Posterior vena cava (tissue), 2 donors: ENCODE measurements around the gene DSCAML1. TPM values are rescaled to one million over a fixed set of nuclear protein-coding genes. Genes with fewer than 3 reads are reported as not detected.

Experiments
- DNase-seq: peaks from one replicate; pipeline ENCODE4 v3.0.0-alpha.2; 2020; ENCODE audit warnings: low spot score
- intact Hi-C, 2 donors: fragments of 100-400 bp; cut with DNase I; formaldehyde crosslinking; loops; one replicate each; pipeline versions ENCODE4 v1.14.1 to v1.14.2; 2022 to 2023
- total RNA-seq, 2 donors: library from RNA; stranded (reverse); fragmentation: NEBNext Ultra II Directional; extraction: Animal tissue kit (Norgen Biotek cat#: 25700); gene quantifications; one replicate each; pipeline ENCODE4 v1.2.1, GENCODE V29; 2021
- donor health status: DM: yes; HTN: yes; CAD: no.
- donor health status: DM: yes; HTN: yes; CAD: no.

DSCAML1 gene
- total RNA-seq, 2 donors from 2014 or later, result 1.2 to 1.5 TPM

DNA sequence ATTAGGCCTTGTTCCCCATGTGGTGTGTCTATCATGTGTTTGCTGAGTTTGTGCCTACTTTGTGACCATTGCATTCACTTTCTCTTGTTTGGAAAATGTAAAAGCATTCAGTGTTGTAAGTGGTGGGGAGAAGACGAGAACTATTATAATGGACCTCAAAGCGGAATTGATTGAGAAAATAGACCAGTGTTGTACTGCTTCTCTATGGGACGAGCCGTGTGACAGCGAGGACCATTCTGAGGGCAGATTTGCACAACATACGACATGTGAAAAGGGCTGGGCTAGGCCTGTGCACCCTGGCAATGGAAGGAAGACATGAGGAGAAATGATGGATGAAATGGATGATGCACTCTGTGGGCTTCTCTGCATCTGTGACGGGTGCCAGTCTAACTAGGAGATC lies 233.5 kb downstream of the DSCAML1 start:
- peak; percentile 25 for DNase-seq
- intact Hi-C loops, result no loop called here

GRCh38 chr11:117562136-117562535 lies 234.9 kb downstream of the DSCAML1 start:
- intact Hi-C loops, result no loop called here
- peak; percentile 62 for DNase-seq

- intact Hi-C loops, result no loop called here
- DNase-seq, result peak; percentile 72
Observed at GRCh38 chr11:117560780-117561530, 236.1 kb downstream of the DSCAML1 start.

DNA sequence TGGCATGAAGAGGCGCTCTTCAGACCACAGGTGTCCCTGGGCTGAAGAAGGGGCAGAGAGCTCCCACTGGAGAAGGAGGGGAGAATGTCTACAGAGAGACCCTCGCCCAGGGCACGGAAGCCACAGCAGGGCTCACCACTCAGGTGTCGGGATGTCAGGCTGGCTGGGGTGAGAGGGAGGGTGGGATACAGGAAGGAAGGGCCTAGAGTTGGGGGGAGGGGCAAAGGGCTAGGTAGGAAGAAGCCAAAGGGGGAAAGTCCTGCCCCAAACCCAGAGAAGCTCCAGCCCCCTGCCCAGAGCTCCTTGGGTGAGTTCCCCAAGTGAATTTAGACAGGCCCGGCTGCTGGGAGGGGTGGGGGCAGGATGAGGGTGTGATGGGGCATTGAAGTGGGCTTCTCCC lies 237.3 kb downstream of the DSCAML1 start:
- intact Hi-C loops, result no loop called here
- DNase-seq, result peak; percentile 34

DNA sequence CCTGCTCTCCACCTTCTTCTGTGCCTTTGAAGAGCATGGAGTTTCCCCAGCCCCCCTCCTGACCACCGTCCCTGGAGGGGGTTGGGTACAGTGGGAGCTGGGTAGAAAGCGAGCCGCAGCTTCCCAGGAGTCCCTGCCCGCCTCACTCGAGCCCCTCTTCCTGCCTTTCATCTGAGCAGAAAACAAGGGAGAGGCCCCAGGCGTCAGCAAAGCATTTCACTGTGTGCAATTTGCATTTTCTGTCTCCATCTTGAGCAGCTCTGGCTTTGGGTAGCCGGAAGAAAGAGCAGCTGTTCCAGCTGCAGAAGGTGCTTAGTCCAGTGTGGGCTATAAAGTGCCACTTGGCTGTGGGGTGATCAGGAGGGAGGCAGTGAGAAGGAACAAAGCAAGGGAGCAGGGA lies 239.7 kb downstream of the DSCAML1 start:
- intact Hi-C loops, result no loop called here
- no peak for DNase-seq

DNA sequence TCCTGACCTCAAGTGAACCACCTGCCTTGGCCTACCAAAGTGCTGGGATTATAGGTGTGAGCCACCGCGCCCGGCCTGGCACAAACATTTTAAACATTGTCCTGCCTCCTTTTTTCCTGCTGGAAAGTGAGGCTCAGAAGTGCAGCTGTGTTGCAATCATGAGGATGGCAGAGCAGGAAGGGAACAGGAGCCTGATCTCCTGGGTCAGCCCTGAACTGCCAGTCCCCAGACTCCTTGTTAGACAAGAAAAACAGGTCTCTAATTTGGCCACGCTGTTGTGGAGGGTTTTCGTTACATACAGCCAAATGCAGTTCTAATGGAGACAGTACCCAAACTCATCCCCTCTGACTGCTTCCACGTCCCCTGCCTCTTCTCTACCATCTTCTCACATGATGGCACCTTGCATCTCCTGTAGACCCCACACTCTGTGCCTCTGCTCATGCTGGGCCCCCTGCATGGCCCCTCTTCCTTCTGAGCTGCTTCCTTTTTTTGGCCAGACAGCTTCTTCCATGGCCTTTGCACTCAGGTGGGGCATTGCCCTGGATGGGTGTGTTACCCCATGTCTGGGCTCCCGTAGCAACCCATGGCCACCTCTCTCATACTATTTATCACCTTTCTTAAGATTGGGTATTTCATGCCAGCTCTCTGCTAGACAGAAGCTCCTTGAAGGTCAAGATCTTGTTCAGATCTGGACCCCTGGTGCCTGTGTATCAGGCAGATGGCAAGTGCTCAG lies 242.2 kb downstream of the DSCAML1 start:
- peak; percentile 17 for DNase-seq
- intact Hi-C loops, result no loop called here

DNA sequence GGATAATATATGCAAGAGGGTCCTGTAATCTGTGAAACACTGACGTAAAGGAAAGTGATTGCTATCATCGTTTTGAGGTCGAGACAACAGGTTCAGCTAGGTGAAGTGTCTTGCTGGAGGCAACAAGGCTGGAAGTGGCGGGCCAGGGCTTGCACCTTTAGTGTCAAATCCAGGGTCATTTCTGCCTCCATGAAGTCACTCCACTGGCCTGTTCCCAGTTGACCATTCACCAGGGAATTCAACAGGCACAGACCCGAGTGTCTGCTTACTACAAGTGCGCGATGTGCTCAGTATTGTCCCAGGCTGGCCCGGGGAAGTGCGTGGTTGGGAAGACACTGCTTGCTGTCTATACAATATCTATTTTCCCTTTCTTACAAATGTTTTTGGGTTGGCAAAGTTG lies 244.4 kb downstream of the DSCAML1 start:
- intact Hi-C loops, result no loop called here
- DNase-seq, result peak; percentile 69

DNA sequence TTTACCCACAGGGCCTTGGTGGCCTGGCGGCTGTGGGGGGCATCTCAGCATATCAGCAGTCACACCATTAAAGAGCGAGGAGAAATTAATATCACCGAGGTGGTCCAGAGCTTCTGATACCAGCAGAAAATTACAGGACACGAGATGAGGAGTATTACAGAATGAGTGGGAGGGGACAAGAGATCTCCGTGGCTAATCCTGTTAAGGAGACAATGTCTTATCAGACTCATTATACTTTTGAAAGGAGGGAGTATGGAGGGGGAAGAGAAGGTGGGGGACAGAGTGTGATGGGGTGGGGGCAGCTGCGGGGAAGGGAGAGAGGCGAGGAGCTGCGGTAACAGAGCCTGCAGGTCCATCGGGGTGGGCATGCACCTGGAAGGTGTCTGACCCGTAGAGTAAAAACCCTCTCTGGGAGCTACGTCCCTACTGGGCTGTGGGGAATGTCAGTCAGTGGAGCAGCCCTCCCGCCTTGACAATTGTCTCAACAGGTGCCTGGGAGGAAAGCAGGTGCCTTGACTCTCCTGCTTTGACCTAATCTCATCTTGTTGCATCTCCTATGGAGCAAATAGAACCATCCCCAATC lies 245.2 kb downstream of the DSCAML1 start:
- intact Hi-C loops, result no loop called here
- peak; percentile 54 for DNase-seq

GRCh38 chr11:117550466-117550865 lies 246.6 kb downstream of the DSCAML1 start:
- peak; percentile 38 for DNase-seq
- intact Hi-C loops, result no loop called here

DNA sequence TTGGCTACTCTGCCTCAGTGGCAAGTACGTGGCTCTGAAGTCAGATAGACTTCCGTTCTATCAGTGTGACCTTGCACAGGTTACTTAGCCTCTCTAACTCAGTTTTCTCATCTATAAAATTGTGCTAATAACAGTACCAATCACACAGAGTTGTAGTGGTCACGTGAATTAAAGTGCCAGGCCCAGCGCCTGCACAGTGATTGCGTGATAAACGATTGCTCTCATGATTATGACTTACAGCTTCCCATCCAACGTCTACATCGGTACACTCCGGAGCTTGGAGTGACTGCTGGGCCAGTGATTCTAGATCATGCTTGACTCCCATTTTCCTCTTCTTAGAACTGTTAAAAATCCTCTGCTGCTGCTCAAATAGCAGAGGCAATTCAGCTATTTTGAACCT lies 247.6 kb downstream of the DSCAML1 start:
- peak; percentile 50 for DNase-seq

GRCh38 chr11:117548876-117549275 lies 248.1 kb downstream of the DSCAML1 start:
- DNase-seq, result peak; percentile 41
- intact Hi-C loops, result loop anchor here in 1 of 2 donors (10.0 kb wide), 1 partner anchor 526 kb away; the partner anchor contains the start of gene TMPRSS4

More for the DNA sequence above, 247.6 kb downstream of the DSCAML1 start:
- intact Hi-C loops, result loop anchor here in 1 of 2 donors (10.0 kb wide), 1 partner anchor 525 kb away; the partner anchor contains the start of gene TMPRSS4

DNA sequence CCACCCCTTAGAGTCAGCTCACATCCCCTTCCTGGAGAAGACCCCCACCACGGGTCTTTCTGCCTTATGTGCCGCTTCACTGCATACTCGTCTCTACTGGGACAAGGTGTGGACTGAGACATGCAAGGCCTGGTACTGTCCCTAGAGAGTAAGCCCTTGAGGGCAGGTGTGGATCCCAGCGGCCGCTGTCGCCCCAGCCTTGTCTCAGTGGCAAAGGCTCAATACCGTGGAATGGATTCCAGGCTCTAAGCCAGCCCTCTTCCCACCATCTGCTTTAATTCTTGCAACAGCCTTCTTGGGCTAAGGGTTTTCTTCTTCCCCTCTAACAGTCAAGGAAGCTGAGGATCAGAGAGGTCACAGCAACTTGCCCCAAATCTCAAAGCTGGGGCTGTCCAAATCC lies 249.1 kb downstream of the DSCAML1 start:
- intact Hi-C loops, result loop anchor here in 1 of 2 donors (10.0 kb wide), 1 partner anchor 527 kb away; the partner anchor contains the start of gene TMPRSS4
- no peak for DNase-seq

DNA sequence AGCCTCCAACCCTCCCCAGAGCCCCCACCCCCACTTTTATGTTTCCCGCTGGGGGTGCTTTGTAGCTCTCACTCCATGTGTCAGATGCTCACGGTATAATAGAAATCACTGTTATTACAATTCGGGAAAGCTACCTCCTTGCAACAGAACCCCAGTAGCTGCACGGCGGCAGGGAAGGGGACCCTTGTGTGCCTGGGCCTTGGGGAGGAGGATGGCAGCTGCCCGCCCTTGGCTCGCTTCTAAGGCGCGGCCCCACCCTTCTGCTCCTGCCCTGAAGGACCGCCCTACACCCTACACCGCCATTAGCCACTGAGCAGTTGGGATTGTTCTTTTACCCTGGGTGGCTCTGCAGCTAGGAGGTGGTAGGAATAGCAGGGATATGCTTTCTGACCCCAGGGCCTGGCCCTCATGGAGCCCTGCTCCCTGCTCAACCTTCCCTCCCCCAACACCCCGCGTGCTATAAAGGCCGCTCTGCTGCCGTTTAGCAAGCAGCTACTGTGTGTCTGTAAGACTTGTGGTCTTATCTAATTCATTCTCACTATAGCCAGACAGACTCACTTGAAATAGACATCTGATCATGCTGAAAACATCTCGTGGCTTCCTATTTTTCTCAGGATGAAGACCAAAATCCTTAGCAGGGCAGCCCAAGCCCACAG lies 249.7 kb downstream of the DSCAML1 start:
- DNase-seq, result peak; percentile 65
- intact Hi-C loops, result loop anchor here in 1 of 2 donors (10.0 kb wide), 1 partner anchor 527 kb away; the partner anchor contains the start of gene TMPRSS4

GRCh38 chr11:117546431-117547194 lies 250.4 kb downstream of the DSCAML1 start:
- intact Hi-C loops, result loop anchor here in 1 of 2 donors (10.0 kb wide), 1 partner anchor 528 kb away; the partner anchor contains the start of gene TMPRSS4

GRCh38 chr11:117545706-117546105 lies 251.3 kb downstream of the DSCAML1 start:
- intact Hi-C loops, result loop anchor here in 1 of 2 donors (10.0 kb wide), 1 partner anchor 529 kb away; the partner anchor contains the start of gene TMPRSS4
- DNase-seq, result peak; percentile 64

More at GRCh38 chr11:117546431-117547194, 250.4 kb downstream of the DSCAML1 start:
- DNase-seq, result peak; percentile 17

GRCh38 chr11:117544130-117544800 lies 252.8 kb downstream of the DSCAML1 start:
- peak; percentile 20 for DNase-seq
- intact Hi-C loops, result loop anchor here in 1 of 2 donors (10.0 kb wide), 1 partner anchor 531 kb away; the partner anchor contains the start of gene TMPRSS4

- intact Hi-C loops, result loop anchor here in 1 of 2 donors (10.0 kb wide), 1 partner anchor 534 kb away; the partner anchor contains the start of gene TMPRSS4
- no peak for DNase-seq
Observed at GRCh38 chr11:117541211-117541610, 255.8 kb downstream of the DSCAML1 start.
